Testis (tissue), 3 donors: ENCODE measurements around the gene DGKZ. TPM values are rescaled to one million over a fixed set of nuclear protein-coding genes. Genes with fewer than 3 reads are reported as not detected.

Source experiments
- DNase-seq: peaks from one replicate; pipeline ENCODE4 v3.0.0-alpha.2; 2019
- H3K27ac ChIP-seq, 2 donors: fragments of 200-600 bp; sonication (generic); one replicate each; pipeline ENCODE4 v1.5.1; 2019
- H3K27me3 ChIP-seq: fragments of 200-600 bp; sonication (generic); one replicate; pipeline ENCODE4 v1.5.1; 2019
- H3K36me3 ChIP-seq: fragments of 200-600 bp; sonication (generic); one replicate; pipeline ENCODE4 v1.5.1; 2017; ENCODE audit warnings: low read depth; ENCODE audit errors: missing control alignments
- H3K4me1 ChIP-seq: fragments of 200-600 bp; sonication (generic); one replicate; pipeline ENCODE4 v1.5.1; 2019
- H3K4me3 ChIP-seq, 2 donors: fragments of 200-600 bp; sonication (generic); one replicate each; pipeline ENCODE4 v1.5.1; 2017 to 2019
- H3K9me3 ChIP-seq: fragments of 200-600 bp; sonication (generic); one replicate; pipeline ENCODE4 v1.5.1; 2017
- POLR2A ChIP-seq: fragments of 450-650 bp; IDR thresholded peaks from one replicate; pipeline ENCODE4 v1.6.1; 2017; ENCODE audit warnings: antibody characterized with exemption, mild to moderate bottlenecking, moderate library complexity
- WGBS, 2 donors: methylation state at CpG; one replicate each; pipeline ENCODE4 v1.1.5; 2018; 5-methylcytosine and 5-hydroxymethylcytosine counted together
- intact Hi-C: fragments of 100-400 bp; cut with DNase I; formaldehyde crosslinking; loops from one replicate; pipeline ENCODE4 v1.15.1; 2023; ENCODE audit warnings: low total_unique reads
- polyA plus RNA-seq: library from polyadenylated mRNA; stranded (reverse); fragments of 350-450 nt; fragmentation: Illumina TruSeq; extraction: RNeasy Lipid Tissue Mini Kit (QIAGEN cat#74804); gene quantifications from one replicate; pipeline ENCODE4 v1.2.3, GENCODE V29; 2014; ENCODE audit warnings: low read depth, low replicate concordance; ENCODE audit not compliant: insufficient read depth
- total RNA-seq, 2 donors: library from RNA; depleted of rRNA; stranded (reverse); fragments of >200 nt; gene quantifications; one replicate each; pipeline ENCODE4 v1.2.3, GENCODE V29; 2016
- TF ChIP-seq, protein P1 (sequence below), 3 experiments: fragments of 450-650 bp in 2 of 3; fragments of 200-600 bp in 1 of 3; sonication (generic) in 1 of 3; IDR thresholded peaks; one replicate each; pipeline ENCODE4 v1.5.1; 2016 to 2019; ENCODE audit warnings: antibody characterized with exemption in 3 of 3, mild to moderate bottlenecking in 2 of 3, moderate library complexity in 1 of 3

DGKZ gene
- total and polyA plus RNA-seq, 3 donors from 2014 or later: 33.8 to 104 (median 67.2) TPM

DNA sequence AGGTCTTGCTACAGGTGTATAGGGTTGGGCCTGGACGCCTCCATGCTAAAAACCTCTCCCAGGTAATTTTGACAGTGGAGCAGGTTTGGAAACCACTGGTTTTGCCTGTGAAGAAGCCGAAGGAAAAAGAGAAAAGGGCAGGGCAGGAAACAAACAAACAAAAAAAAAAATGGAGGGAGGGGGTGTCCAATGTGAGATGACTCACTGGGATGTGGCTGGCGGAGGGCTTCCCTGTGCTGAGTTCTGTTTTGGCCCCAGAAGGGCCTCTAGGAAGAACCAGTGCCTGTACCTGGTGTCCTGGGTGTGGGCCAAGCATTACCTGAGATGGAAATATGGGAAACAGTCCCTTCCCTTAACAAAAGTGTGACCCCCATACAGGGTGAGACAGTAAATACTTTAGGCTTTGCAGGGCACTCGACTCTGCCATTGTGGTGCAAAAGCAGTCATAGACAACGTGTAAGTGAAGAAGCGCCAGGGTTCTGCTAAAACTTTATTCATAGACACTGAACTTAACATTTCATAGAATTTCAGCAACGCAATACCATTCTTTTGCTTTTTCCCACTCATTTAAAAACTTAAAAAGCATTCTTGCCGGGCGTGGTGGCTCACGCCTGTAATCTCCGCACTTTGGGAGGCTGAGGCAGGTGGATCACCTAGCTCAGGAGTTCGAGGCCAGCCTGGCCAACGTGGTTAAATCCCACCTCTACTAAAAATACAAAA lies 9.5 kb upstream of the DGKZ start:
- no peak overlapping the region for H3K4me3 ChIP-seq
- WGBS, 2 donors: 88 to 94% methylated on average over 13 of the region's 13 CpGs

DNA sequence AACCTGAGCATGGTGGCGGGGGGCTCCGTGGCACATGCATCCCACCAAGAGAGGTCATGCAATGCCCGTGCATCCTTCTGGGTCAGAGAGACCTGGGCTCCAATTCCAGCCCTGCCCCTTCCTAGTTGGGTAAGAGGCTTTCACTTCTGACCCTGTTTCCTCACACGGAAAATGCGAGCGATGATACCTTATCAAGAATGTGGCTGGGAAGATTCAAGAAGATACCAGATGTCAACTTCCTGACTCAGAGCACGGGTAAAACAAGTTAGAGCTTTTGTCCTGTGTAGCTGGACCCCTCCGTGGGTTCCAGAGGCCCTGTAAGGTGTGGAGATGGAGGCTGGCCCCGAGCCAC lies 8.7 kb upstream of the DGKZ start:
- Histone ChIP-seq H3K27ac (no peak overlapping the region), H3K27me3 (no peaks in the 10 kb centered on the region), H3K36me3 (no peaks in the 10 kb centered on the region), H3K4me3 (no peak overlapping the region), H3K9me3 (no peaks in the 10 kb centered on the region), H3K4me1 (peaks cover 23% of the 10 kb centered on the region)
- 66 to 78% methylated on average over 9 of the region's 9 CpGs for WGBS, 2 donors
- no peak for DNase-seq
- TF ChIP-seq POLR2A: no peak
- TF ChIP-seq, protein P1, sequence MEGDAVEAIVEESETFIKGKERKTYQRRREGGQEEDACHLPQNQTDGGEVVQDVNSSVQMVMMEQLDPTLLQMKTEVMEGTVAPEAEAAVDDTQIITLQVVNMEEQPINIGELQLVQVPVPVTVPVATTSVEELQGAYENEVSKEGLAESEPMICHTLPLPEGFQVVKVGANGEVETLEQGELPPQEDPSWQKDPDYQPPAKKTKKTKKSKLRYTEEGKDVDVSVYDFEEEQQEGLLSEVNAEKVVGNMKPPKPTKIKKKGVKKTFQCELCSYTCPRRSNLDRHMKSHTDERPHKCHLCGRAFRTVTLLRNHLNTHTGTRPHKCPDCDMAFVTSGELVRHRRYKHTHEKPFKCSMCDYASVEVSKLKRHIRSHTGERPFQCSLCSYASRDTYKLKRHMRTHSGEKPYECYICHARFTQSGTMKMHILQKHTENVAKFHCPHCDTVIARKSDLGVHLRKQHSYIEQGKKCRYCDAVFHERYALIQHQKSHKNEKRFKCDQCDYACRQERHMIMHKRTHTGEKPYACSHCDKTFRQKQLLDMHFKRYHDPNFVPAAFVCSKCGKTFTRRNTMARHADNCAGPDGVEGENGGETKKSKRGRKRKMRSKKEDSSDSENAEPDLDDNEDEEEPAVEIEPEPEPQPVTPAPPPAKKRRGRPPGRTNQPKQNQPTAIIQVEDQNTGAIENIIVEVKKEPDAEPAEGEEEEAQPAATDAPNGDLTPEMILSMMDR (IDR thresholded peaks at IDR 0.05): no peak
- intact Hi-C loops: no loop called here

More for the DNA sequence above, 9.5 kb upstream of the DGKZ start:
- no peak for TF ChIP-seq POLR2A
- TF ChIP-seq, protein P1 (IDR thresholded peaks at IDR 0.05): no peak
- Histone ChIP-seq H3K27ac (no peak overlapping the region), H3K27me3 (no peaks in the 10 kb centered on the region), H3K9me3 (no peaks in the 10 kb centered on the region), H3K4me1 (peaks cover 14% of the 10 kb centered on the region), H3K36me3 (no peaks in the 10 kb centered on the region)
- no peak for DNase-seq
- intact Hi-C loops: no loop called here

DNA sequence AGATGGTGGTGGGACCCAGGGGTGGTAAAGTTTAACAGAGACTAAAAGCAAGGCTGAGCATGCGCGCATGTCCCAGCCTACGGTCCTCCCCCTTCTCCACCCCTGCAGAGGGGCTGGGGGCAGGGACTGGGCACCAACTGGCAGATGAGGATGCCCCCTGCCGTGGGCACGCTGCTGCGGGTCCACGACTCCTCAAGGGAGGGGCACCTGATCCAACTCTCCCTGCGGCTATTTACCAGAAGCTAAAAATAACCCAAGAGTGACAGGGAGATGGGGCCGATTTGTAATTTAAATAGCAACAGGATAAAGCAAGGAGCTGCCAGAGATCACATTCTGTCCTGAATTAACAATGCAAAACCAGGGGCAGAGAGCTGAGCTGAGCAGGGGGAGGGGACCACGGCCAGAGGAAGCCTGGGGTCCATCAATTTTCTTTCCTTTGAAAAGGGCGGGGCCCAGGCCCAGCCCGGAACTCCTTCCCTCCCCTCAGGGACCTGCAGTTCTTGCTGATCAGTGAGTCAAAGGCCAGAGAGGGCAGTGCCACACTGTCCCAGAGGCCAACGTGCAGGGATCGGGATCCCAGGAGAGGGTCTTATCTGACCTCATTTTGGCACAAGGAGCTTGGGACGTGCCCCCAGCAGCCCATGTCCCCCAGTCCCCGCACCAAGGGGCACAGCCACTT lies 8.1 kb upstream of the DGKZ start:
- no peak overlapping the region for H3K27ac ChIP-seq
- H3K4me3 ChIP-seq: no peak overlapping the region
- H3K4me1 ChIP-seq: peaks cover 28% of the 10 kb centered on the region
- no peaks in the 10 kb centered on the region for H3K36me3 ChIP-seq
- no peak for DNase-seq
- no peaks in the 10 kb centered on the region for H3K9me3 ChIP-seq
- no peaks in the 10 kb centered on the region for H3K27me3 ChIP-seq
- WGBS, 2 donors: 35 to 50% methylated on average over 16 of the region's 16 CpGs
- TF ChIP-seq POLR2A: no peak
- TF ChIP-seq, protein P1 (IDR thresholded peaks at IDR 0.05): no peak
- intact Hi-C loops: no loop called here

DNA sequence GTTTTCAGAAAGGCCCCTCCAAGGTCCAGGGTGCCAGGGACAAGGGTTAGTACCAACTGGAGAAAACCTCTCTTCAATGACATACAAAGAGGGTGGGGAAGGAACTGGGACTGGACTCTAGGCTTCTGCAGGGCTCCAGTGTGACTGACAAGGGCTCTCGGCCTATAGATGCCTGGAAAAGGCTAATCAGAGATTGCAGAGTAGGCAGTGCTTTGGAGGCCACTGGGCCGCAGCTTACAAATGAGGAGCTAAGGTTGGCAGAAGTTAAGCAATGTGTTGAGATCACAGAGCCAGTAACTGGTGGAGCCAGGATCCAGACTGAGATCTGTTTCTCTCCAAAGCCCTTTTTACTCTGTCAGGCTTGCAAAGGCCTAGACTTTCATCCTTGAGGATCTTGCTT lies 7.4 kb upstream of the DGKZ start:
- H3K4me3 ChIP-seq: no peak overlapping the region
- DNase-seq: no peak
- no peak for TF ChIP-seq POLR2A
- TF ChIP-seq, protein P1 (IDR thresholded peaks at IDR 0.05): no peak
- 92 to 94% methylated on average over 2 of the region's 2 CpGs for WGBS, 2 donors
- intact Hi-C loops: no loop called here
- H3K36me3 ChIP-seq: no peaks in the 10 kb centered on the region
- no peak overlapping the region for H3K27ac ChIP-seq
- peaks cover 29% of the 10 kb centered on the region for H3K4me1 ChIP-seq
- no peaks in the 10 kb centered on the region for H3K27me3 ChIP-seq
- no peaks in the 10 kb centered on the region for H3K9me3 ChIP-seq

DNA sequence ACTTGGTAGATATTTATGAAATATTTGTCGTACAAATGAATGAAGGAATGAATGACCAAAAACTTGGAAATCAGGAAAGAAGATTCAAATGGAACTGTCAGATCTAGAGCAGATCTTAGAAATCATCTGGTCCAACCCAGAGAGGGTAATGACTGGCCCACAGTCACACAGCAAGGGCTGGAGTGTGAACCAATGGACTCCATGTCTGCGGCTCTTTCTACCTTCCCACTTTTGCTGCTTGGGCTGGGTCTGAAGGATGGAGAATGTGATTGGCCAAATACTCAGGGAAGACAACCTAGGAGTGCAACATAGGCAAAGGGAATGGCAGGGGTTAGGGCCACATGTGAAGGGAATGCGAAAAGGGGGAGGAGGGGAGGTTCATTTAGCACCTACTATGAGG lies 5.8 kb upstream of the DGKZ start:
- Histone ChIP-seq H3K36me3 (no peaks in the 10 kb centered on the region), H3K4me3 (no peak overlapping the region), H3K27ac (no peak overlapping the region), H3K4me1 (peaks cover 29% of the 10 kb centered on the region), H3K27me3 (no peaks in the 10 kb centered on the region), H3K9me3 (no peaks in the 10 kb centered on the region)
- no peak for TF ChIP-seq POLR2A
- TF ChIP-seq, protein P1 (IDR thresholded peaks at IDR 0.05): no peak
- 92 to 100% methylated on average over 3 of the region's 3 CpGs for WGBS, 2 donors
- intact Hi-C loops: no loop called here
- DNase-seq: no peak
